Natural killer cell (primary cell): ENCODE measurements around the gene DIP2C. TPM values are rescaled to one million over a fixed set of nuclear protein-coding genes. Genes with fewer than 3 reads are reported as not detected.
"Not testable (repeated sequence)": the region's sequence is repeated elsewhere in the genome, so short reads cannot be mapped to it uniquely, and the experiment has no call there.

Experiments
- ATAC-seq, 3 donors: fragments of 150-1000 bp in 2 of 3; fragments of 200-7000 bp in 1 of 3; cut with Tn5 transposase; 1 replicate in 1 of 3; 2 replicates in 2 of 3; pipeline ENCODE4 v1.10.0; 2021; ENCODE audit warnings: mild to moderate bottlenecking in 2 of 3, moderate library complexity in 2 of 3
- DNase-seq, 2 donors: peaks; one replicate each; pipeline versions ENCODE4 v3.0.0 to v3.0.0-alpha.2; 2013 to 2021; ENCODE audit warnings: mixed read lengths in 1 of 2
- H3K27ac ChIP-seq: one replicate; pipeline ENCODE4 v1.5.1; 2013; ENCODE audit warnings: mild to moderate bottlenecking, low read length
- H3K27me3 ChIP-seq: one replicate; pipeline ENCODE4 v1.6.1; 2013; ENCODE audit warnings: low read length; ENCODE audit not compliant: control insufficient read depth, insufficient read depth
- H3K36me3 ChIP-seq: one replicate; pipeline ENCODE4 v1.6.1; 2013; ENCODE audit warnings: low read length; ENCODE audit not compliant: control insufficient read depth, insufficient read depth
- H3K4me1 ChIP-seq: one replicate; pipeline ENCODE4 v1.6.1; 2013; ENCODE audit warnings: low read length; ENCODE audit not compliant: control insufficient read depth, insufficient read depth
- H3K4me3 ChIP-seq: one replicate; pipeline ENCODE4 v1.5.1; 2013; ENCODE audit warnings: low read length
- H3K9me3 ChIP-seq: one replicate; pipeline ENCODE4 v1.6.1; 2013; ENCODE audit warnings: low read length; ENCODE audit not compliant: control insufficient read depth, insufficient read depth
- H3K27ac Mint-ChIP-seq, 2 donors: one replicate each; pipeline ENCODE4 v1.8.0; 2022; ENCODE audit warnings: mild to moderate bottlenecking in 2 of 2, mixed read lengths in 2 of 2, moderate library complexity in 1 of 2
- H3K27me3 Mint-ChIP-seq, 2 donors: one replicate each; pipeline ENCODE4 v1.8.0; 2022; ENCODE audit warnings: low read depth in 2 of 2, mixed read lengths in 2 of 2
- H3K36me3 Mint-ChIP-seq: one replicate; pipeline ENCODE4 v1.8.0; 2022; ENCODE audit warnings: mixed read lengths
- H3K4me1 Mint-ChIP-seq, 2 donors: one replicate each; pipeline ENCODE4 v1.8.0; 2022; ENCODE audit warnings: mixed read lengths in 2 of 2
- H3K4me3 Mint-ChIP-seq: one replicate; pipeline ENCODE4 v1.8.0; 2022; ENCODE audit warnings: mild to moderate bottlenecking, moderate library complexity, mixed read lengths
- H3K9me3 Mint-ChIP-seq, 2 donors: one replicate each; pipeline ENCODE4 v1.8.0; 2022; ENCODE audit warnings: mixed read lengths in 2 of 2
- CTCF ChIP-seq: fragments of 200-600 bp; IDR thresholded peaks from one replicate; pipeline ENCODE4 v1.8.0; 2022; ENCODE audit warnings: antibody characterized with exemption
- WGBS: methylation state at CpG from one replicate; pipeline ENCODE4 v1.1.7; 2013; ENCODE audit warnings: missing lambda C conversion rate; ENCODE audit not compliant: insufficient coverage; 5-methylcytosine and 5-hydroxymethylcytosine counted together
- intact Hi-C: fragments of 100-400 bp; cut with micrococcal nuclease; formaldehyde crosslinking; loops from one replicate; pipeline ENCODE4 v1.14.2; 2022
- total RNA-seq, 4 donors: library from RNA; stranded (reverse); fragments of 120-200 nt in 1 of 4; gene quantifications; one replicate each; pipeline versions ENCODE4 v1.2.3 to v1.2.4, GENCODE V29; 2013 to 2022

Gene DIP2C
- total RNA-seq, 3 donors from 2014 or later (not counting 1 experiment from before 2014, with no cell fraction given): 1.5 to 5.8 (median 3.8) TPM

- H3K9me3 Mint-ChIP-seq: no peaks in the 10 kb centered on the region
- peaks cover 0 to 8% of the 10 kb centered on the region in 2 donors for H3K4me1 Mint-ChIP-seq
- ATAC-seq (no peak), DNase-seq (no peak)
- H3K36me3 ChIP-seq: no peaks in the 10 kb centered on the region
- peaks cover 11% of the 10 kb centered on the region for H3K4me1 ChIP-seq
- no peak overlapping the region for H3K4me3 ChIP-seq
- TF ChIP-seq CTCF: no peak
- peaks cover 17 to 32% of the 10 kb centered on the region in 2 donors for H3K27me3 Mint-ChIP-seq
- H3K27ac ChIP-seq: no peak overlapping the region
- no peaks in the 10 kb centered on the region for H3K9me3 ChIP-seq
- H3K4me3 Mint-ChIP-seq: no peak overlapping the region
- no peak overlapping the region for H3K27ac Mint-ChIP-seq
- no peaks in the 10 kb centered on the region for H3K36me3 Mint-ChIP-seq
- WGBS: 94% methylated on average over 39 of the region's 39 CpGs
- intact Hi-C loops: no loop called here
- H3K27me3 ChIP-seq: peaks cover 5% of the 10 kb centered on the region
Observed at GRCh38 chr10:633279-634245, 55.9 kb downstream of the DIP2C start.

GRCh38 chr10:632807-633177 is 56.7 kb downstream of the DIP2C start:
- H3K36me3 ChIP-seq, H3K4me3 Mint-ChIP-seq, H3K36me3 Mint-ChIP-seq, intact Hi-C loops, H3K27ac ChIP-seq, ATAC-seq, DNase-seq, H3K4me3 ChIP-seq, H3K27me3 ChIP-seq, H3K4me1 Mint-ChIP-seq, H3K9me3 Mint-ChIP-seq, H3K27ac Mint-ChIP-seq, H3K9me3 ChIP-seq: not testable (repeated sequence)
- H3K27me3 Mint-ChIP-seq: peaks cover 16 to 29% of the 10 kb centered on the region in 2 donors
- WGBS: 94% methylated on average over 17 of the region's 21 CpGs
- H3K4me1 ChIP-seq: peaks cover 11% of the 10 kb centered on the region

GRCh38 chr10:632155-632806 is 57.2 kb downstream of the DIP2C start:
- peaks cover 11 to 24% of the 10 kb centered on the region in 2 donors for H3K27me3 Mint-ChIP-seq
- H3K27ac ChIP-seq, DNase-seq, H3K9me3 ChIP-seq, H3K36me3 ChIP-seq, H3K4me3 ChIP-seq, intact Hi-C loops, H3K9me3 Mint-ChIP-seq, ATAC-seq, H3K4me1 Mint-ChIP-seq, H3K27me3 ChIP-seq, H3K27ac Mint-ChIP-seq, H3K36me3 Mint-ChIP-seq, H3K4me3 Mint-ChIP-seq: not testable (repeated sequence)
- H3K4me1 ChIP-seq: peaks cover 11% of the 10 kb centered on the region
- 96% methylated on average over 27 of the region's 51 CpGs for WGBS

GRCh38 chr10:631266-631665 is 58.2 kb downstream of the DIP2C start:
- peaks cover 0 to 8% of the 10 kb centered on the region in 2 donors for H3K4me1 Mint-ChIP-seq

More at GRCh38 chr10:631266-631665, 58.2 kb downstream of the DIP2C start:
- H3K36me3 ChIP-seq: no peaks in the 10 kb centered on the region
- H3K27me3 Mint-ChIP-seq: peaks cover 5 to 18% of the 10 kb centered on the region in 2 donors
- H3K27ac ChIP-seq: no peak overlapping the region
- H3K4me3 Mint-ChIP-seq: no peak overlapping the region
- H3K27ac Mint-ChIP-seq: no peak overlapping the region
- DNase-seq: no peak
- 87% methylated on average over 9 of the region's 11 CpGs for WGBS
- no peak for ATAC-seq
- no peak for TF ChIP-seq CTCF
- H3K9me3 ChIP-seq: no peaks in the 10 kb centered on the region
- H3K9me3 Mint-ChIP-seq: no peaks in the 10 kb centered on the region
- H3K4me1 ChIP-seq: peaks cover 11% of the 10 kb centered on the region
- intact Hi-C loops: no loop called here
- H3K27me3 ChIP-seq: peaks cover 2% of the 10 kb centered on the region
- H3K4me3 ChIP-seq: no peak overlapping the region
- no peaks in the 10 kb centered on the region for H3K36me3 Mint-ChIP-seq
